Adrenal gland (tissue), 12 donors: ENCODE measurements around the gene PLIN5. TPM values are rescaled to one million over a fixed set of nuclear protein-coding genes. Genes with fewer than 3 reads are reported as not detected.

Experiments used
- DNase-seq, 7 donors: peaks; one replicate each; pipeline ENCODE4 v3.0.0-alpha.2; 2019 to 2020
- H3K27ac ChIP-seq, 5 donors: fragments of 200-600 bp; sonication (generic) in 4 of 5; 1 replicate in 3 of 5; 2 replicates in 2 of 5; pipeline versions ENCODE4 v1.5.1 to v1.8.0; 2016 to 2020; ENCODE audit warnings: mild to moderate bottlenecking in 1 of 5
- H3K27me3 ChIP-seq: fragments of 200-600 bp; 2 replicates; pipeline ENCODE4 v1.8.0; 2021
- H3K36me3 ChIP-seq, 2 donors: fragments of 200-600 bp; replicated peaks in 1 of 2; 1 replicate in 1 of 2; 2 replicates in 1 of 2; pipeline versions ENCODE4 v1.5.1 to v1.8.0; 2018 to 2022
- H3K4me1 ChIP-seq, 2 donors: fragments of 200-600 bp; replicated peaks in 1 of 2; 1 replicate in 1 of 2; 2 replicates in 1 of 2; pipeline versions ENCODE4 v1.5.1 to v1.8.0; 2018 to 2021
- H3K4me3 ChIP-seq, 4 donors: fragments of 200-600 bp; sonication (generic) in 3 of 4; one replicate each; pipeline ENCODE4 v1.5.1; 2016 to 2018
- H3K9me3 ChIP-seq, 3 donors: fragments of 200-600 bp; sonication (generic) in 1 of 3; replicated peaks in 1 of 3; 1 replicate in 2 of 3; 2 replicates in 1 of 3; pipeline versions ENCODE4 v1.5.1 to v1.8.0; 2016 to 2021
- POLR2A ChIP-seq, 2 donors: fragments of 450-650 bp; IDR thresholded peaks; one replicate each; pipeline ENCODE4 v1.6.1; 2017; ENCODE audit warnings: antibody characterized with exemption in 2 of 2, mild to moderate bottlenecking in 2 of 2, moderate library complexity in 1 of 2
- WGBS, 4 donors: extraction: QIAGEN DNeasy Blood & Tissue Kit in 2 of 4; methylation state at CpG; one replicate each; pipeline versions ENCODE4 v1.1.5 to v1.1.7; 2013 to 2017; 5-methylcytosine and 5-hydroxymethylcytosine counted together
- intact Hi-C, 2 donors: fragments of 100-400 bp; cut with DNase I; formaldehyde crosslinking; loops; one replicate each; pipeline versions ENCODE4 v1.14.1 to v1.15.0; 2022 to 2023
- polyA plus RNA-seq, 3 donors: library from polyadenylated mRNA; stranded (reverse); fragments of 200-250 nt in 2 of 3; fragments of 350-450 nt in 1 of 3; fragmentation: Illumina TruSeq in 1 of 3; extraction: RNeasy Lipid Tissue Mini Kit (QIAGEN cat#74804) in 1 of 3; gene quantifications; one replicate each; pipeline ENCODE4 v1.2.3, GENCODE V29; 2013 to 2014
- total RNA-seq, 9 donors: library from RNA; depleted of rRNA in 4 of 9; stranded (reverse); fragments of >200 nt in 4 of 9; fragments of 120-200 nt in 1 of 9; fragmentation: NEBNext Ultra II Directional in 1 of 9; extraction: Animal tissue kit (Norgen Biotek cat#: 25700) in 1 of 9; gene quantifications; one replicate each; pipeline versions ENCODE4 v1.1.0 to v1.2.4, GENCODE V29; 2013 to 2023
- TF ChIP-seq, protein P1 (sequence below), 6 experiments: fragments of 450-650 bp in 4 of 6; fragments of 200-600 bp in 2 of 6; sonication (generic) in 1 of 6; IDR thresholded peaks; 1 replicate in 5 of 6; 2 replicates in 1 of 6; pipeline versions ENCODE4 v1.5.1 to v1.8.0; 2016 to 2021; ENCODE audit warnings: antibody characterized with exemption in 6 of 6, mild to moderate bottlenecking in 2 of 6, moderate library complexity in 1 of 6
- donor health status: healthy with polysubstance abuse.
- donor health status: Bipolar disorder and iron deficiency.
- donor health status: DM: yes; HTN: yes; CAD: no.
- donor health status: DM: no; HTN: no; CAD: no.
- donor health status: DM: no; HTN: no; CAD: no.
- donor health status: DM: yes; HTN: yes; CAD: no.

PLIN5 gene
- total and polyA plus RNA-seq, 12 donors, result 0.57 to 47.6 (median 7.2) TPM

DNA sequence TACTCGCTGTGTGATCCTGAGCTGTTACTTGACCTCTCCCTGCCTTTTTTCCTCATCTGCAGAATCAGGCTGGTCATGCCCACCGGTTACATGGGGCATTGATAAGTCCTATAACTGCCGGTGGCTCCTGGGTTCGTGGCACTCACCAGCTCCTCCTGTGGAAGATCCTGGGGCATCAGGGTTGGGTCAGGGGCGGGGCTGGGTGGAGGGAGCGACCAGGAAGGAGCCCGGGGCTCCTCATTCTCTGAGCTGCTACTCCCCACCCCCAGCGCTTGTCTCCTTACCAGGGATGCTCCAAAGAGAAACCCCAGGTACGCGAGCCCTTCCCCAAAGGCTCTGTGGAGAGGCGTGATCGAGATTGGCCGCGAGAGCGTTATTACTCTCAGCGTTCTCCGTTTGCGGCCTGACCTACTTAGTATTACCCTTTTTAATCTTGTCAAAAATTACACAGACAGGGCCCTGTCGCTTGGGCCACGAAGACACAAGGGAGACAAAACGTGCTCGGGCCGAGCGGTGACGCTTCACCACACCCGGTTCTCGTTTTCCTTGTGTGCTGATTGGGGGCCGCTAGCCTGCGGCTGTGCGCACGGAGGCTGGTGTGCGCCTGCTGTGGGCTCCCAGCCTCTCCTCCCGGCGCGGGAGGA lies 52.2 kb downstream of the PLIN5 start:
- intact Hi-C loops, result no loop called here
- no peak for DNase-seq
- Histone ChIP-seq H3K9me3 (no peaks in the 10 kb centered on the region), H3K27me3 (no peaks in the 10 kb centered on the region), H3K36me3 (peaks cover 0 to 13% of the 10 kb centered on the region in 2 donors), H3K4me1 (no peaks in the 10 kb centered on the region), H3K4me3 (no peak overlapping the region), H3K27ac (no peak overlapping the region)
- 92 to 96% (median 94%) methylated on average over 33 to 35 of the region's 35 CpGs for WGBS, 4 donors
- TF ChIP-seq POLR2A (IDR thresholded peaks at IDR 0.05), result no peak

DNA sequence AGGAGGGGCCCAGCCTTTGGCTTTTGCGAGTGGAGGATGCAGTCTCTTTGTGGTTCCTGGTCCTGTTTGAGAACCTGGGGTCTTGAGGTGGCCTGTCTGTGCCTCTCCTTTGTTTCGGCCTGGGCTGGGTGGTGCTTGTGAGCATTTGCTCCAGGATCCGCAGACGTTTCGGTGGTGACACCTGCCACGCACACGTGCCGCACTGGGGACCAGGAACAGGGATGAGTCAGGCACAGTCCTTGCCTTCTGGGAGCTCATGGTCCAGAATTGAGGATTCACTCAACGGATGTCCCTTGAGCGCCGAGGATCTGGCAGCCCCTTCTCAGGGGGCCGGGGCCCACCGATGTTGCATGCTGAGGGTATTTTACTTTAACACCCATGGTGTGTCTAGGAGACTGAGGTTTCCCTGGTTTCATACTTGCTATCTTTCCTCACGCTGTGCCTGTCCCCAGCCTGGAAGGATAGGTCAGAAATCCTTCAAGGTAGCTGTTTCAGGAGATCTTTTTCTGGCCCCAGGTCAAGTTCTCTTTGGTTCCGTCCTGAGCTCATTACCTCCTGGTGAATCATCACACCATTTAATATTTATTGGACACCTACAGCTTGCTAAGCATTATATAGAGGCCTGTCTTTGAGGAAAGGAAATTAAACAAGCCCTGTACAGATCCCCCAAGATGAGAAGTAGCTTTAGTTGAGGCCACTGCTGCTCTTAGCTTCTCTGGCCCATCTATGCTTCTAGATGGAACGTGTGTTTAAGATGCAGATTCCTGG lies 57.8 kb downstream of the PLIN5 start:
- intact Hi-C loops, result no loop called here

DNA sequence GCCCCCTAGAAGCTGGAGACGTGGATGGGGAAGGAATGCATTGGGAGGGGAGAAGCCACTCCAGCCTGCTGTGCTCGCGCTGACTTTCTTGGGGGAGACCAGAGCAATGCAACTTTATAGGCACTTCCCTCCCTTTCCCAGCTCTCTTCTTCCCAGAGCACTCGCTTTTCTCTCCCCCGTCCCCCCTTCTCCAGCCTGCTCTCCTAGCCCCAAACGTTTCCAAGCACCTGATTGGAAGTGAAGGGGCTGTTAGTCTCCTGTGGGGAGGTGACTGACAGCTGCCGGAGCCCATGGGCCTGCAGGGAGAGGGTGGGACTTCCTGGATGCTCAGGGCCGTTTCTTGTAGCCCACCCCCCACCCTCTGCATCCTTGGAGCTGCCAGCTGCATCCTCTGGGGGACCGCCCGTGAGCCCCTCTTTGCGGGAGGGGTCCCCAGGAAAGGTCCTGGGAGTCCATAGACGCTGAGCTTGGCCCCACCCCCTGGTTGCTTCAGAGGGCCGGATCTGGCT lies 60.5 kb downstream of the PLIN5 start:
- intact Hi-C loops, result no loop called here

More for the DNA sequence above, 57.8 kb downstream of the PLIN5 start:
- no peak overlapping the region for H3K27ac ChIP-seq
- H3K4me1 ChIP-seq, result peaks cover 13 to 17% of the 10 kb centered on the region in 2 donors
- no peaks in the 10 kb centered on the region for H3K9me3 ChIP-seq
- no peak for TF ChIP-seq POLR2A (IDR thresholded peaks at IDR 0.05)
- TF ChIP-seq, protein P1, sequence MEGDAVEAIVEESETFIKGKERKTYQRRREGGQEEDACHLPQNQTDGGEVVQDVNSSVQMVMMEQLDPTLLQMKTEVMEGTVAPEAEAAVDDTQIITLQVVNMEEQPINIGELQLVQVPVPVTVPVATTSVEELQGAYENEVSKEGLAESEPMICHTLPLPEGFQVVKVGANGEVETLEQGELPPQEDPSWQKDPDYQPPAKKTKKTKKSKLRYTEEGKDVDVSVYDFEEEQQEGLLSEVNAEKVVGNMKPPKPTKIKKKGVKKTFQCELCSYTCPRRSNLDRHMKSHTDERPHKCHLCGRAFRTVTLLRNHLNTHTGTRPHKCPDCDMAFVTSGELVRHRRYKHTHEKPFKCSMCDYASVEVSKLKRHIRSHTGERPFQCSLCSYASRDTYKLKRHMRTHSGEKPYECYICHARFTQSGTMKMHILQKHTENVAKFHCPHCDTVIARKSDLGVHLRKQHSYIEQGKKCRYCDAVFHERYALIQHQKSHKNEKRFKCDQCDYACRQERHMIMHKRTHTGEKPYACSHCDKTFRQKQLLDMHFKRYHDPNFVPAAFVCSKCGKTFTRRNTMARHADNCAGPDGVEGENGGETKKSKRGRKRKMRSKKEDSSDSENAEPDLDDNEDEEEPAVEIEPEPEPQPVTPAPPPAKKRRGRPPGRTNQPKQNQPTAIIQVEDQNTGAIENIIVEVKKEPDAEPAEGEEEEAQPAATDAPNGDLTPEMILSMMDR (IDR thresholded peaks at IDR 0.05), result no peak
- WGBS, 4 donors, result 83 to 88% (median 84%) methylated on average over 14 to 16 of the region's 16 CpGs
- no peaks in the 10 kb centered on the region for H3K27me3 ChIP-seq
- DNase-seq, result no peak
- H3K4me3 ChIP-seq, result no peak overlapping the region
- H3K36me3 ChIP-seq, result peaks cover 0 to 33% of the 10 kb centered on the region in 2 donors

GRCh38 chr19:4473763-4474513 lies 61.1 kb downstream of the PLIN5 start:
- WGBS, 4 donors, result 29 to 58% (median 35%) methylated on average over 10 to 23 of the region's 23 CpGs
- peaks cover 16 to 20% of the 10 kb centered on the region in 2 donors for H3K4me1 ChIP-seq
- no peaks in the 10 kb centered on the region for H3K27me3 ChIP-seq
- TF ChIP-seq POLR2A (IDR thresholded peaks at IDR 0.05), result no peak
- TF ChIP-seq, protein P1 (IDR thresholded peaks at IDR 0.05), result no peak
- H3K4me3 ChIP-seq, result peak overlapping the region in 1 of 4 donors; percentile 57
- intact Hi-C loops, result no loop called here
- H3K27ac ChIP-seq, result no peak overlapping the region
- DNase-seq, result no peak
- H3K36me3 ChIP-seq, result peaks cover 0 to 30% of the 10 kb centered on the region in 2 donors
- no peaks in the 10 kb centered on the region for H3K9me3 ChIP-seq

More for the DNA sequence above, 60.5 kb downstream of the PLIN5 start:
- H3K27ac ChIP-seq, result no peak overlapping the region
- no peaks in the 10 kb centered on the region for H3K9me3 ChIP-seq
- no peaks in the 10 kb centered on the region for H3K27me3 ChIP-seq
- H3K4me3 ChIP-seq, result no peak overlapping the region
- WGBS, 4 donors, result 29 to 56% (median 33%) methylated on average over 7 to 13 of the region's 13 CpGs
- TF ChIP-seq, protein P1 (IDR thresholded peaks at IDR 0.05), result no peak
- TF ChIP-seq POLR2A (IDR thresholded peaks at IDR 0.05), result no peak
- DNase-seq, result no peak
- H3K36me3 ChIP-seq, result peaks cover 0 to 33% of the 10 kb centered on the region in 2 donors
- H3K4me1 ChIP-seq, result peaks cover 16 to 20% of the 10 kb centered on the region in 2 donors
